Activated CD8-positive, alpha-beta T cell treated with anti-CD3 and anti-CD28 coated beads for 36 hours (primary cell): Measurements from ENCODE around the gene PRDM16. TPM values are rescaled to one million over a fixed set of nuclear protein-coding genes. Genes with fewer than 3 reads are reported as not detected.

Experiments
- ATAC-seq: fragments of 200-7000 bp; cut with Tn5 transposase; one replicate; pipeline ENCODE4 v1.10.0; 2021; ENCODE audit warnings: mild to moderate bottlenecking, moderate library complexity
- CTCF ChIA-PET: fragments of 350-600 bp; sonication (Branson Sonifier 250); formaldehyde crosslinking; loops from one replicate; lab custom pipeline; 2021; ENCODE audit warnings: antibody characterized with exemption; lab: Charles Lee
- POLR2A ChIA-PET: fragments of 350-600 bp; sonication (Branson Sonifier 250); formaldehyde crosslinking; loops from one replicate; lab custom pipeline; 2021; ENCODE audit warnings: antibody characterized with exemption; lab: Charles Lee
- DNase-seq: peaks from one replicate; pipeline ENCODE4 v3.0.0-alpha.2; 2020
- H3K27ac Mint-ChIP-seq: one replicate; pipeline ENCODE4 v1.8.0; 2021; ENCODE audit warnings: mild to moderate bottlenecking, mixed read lengths
- H3K27me3 Mint-ChIP-seq: one replicate; pipeline ENCODE4 v1.8.0; 2021; ENCODE audit warnings: mixed read lengths
- H3K36me3 Mint-ChIP-seq: one replicate; pipeline ENCODE4 v1.8.0; 2021; ENCODE audit warnings: low read depth, mixed read lengths
- H3K4me1 Mint-ChIP-seq: one replicate; pipeline ENCODE4 v1.8.0; 2021; ENCODE audit warnings: low read depth, mixed read lengths
- H3K4me3 Mint-ChIP-seq: one replicate; pipeline ENCODE4 v1.8.0; 2021; ENCODE audit warnings: mild to moderate bottlenecking, moderate library complexity, mixed read lengths
- H3K9me3 Mint-ChIP-seq: one replicate; pipeline ENCODE4 v1.8.0; 2021; ENCODE audit warnings: mixed read lengths
- intact Hi-C: fragments of 100-400 bp; cut with micrococcal nuclease; formaldehyde crosslinking; loops from one replicate; pipeline ENCODE4 v1.10.0; 2022
- total RNA-seq, 2 experiments: library from RNA; stranded (reverse); gene quantifications; one replicate each; pipeline ENCODE4 v1.2.3, GENCODE V29; 2021
- TF ChIP-seq, protein P1 (sequence below): fragments of 200-600 bp; IDR thresholded peaks from one replicate; pipeline ENCODE4 v1.8.0; 2022; ENCODE audit warnings: antibody characterized with exemption, mild to moderate bottlenecking

The PRDM16 gene
- total RNA-seq, 2 experiments from 2014 or later, result 0.29 to 0.49 TPM

DNA sequence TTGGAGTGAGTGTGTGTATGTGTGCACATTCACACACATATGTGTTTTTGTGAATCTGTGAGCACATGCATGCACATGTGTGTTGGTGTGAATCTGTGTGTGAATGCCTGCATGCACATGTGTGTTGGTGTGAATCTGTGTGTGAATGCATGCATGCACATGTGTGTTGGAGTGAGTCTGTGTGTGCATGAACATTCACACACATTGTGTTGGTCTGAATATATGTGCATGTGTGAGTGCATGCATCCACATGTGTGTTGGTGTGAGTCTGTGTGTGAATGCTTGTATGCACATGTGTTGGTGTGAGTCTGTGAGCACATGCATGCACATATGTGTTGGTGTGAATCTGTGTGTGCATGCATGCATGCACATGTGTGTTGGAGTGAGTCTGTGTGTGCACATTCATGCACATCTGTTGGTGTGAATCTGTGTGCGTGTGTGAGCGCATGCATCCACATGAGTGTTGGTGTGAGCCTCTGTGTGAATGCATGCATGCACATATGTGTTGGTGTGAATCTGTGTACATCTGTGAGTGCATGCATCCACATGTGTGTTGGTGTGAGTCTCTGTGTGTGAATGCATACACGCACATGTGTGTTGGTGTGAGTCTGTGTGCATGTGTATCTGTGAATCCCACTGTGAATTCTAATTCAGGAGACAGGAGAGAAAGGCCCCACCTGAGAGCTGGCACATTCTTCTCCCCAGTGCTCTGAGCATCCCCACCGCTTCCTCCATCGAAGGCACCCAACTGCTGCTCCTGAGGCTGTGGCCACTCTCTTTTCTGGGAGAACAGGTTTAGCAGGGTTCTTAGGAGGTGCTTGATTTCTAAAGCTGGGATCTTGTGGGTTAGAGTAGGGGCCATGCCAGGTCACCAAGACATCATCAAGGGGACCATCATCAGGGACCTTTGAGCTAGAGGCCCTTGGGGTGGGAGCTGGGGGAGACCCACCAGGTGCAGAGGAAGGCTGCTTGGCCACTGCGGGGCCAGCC lies 267.9 kb downstream of the PRDM16 start:
- POLR2A ChIA-PET, result no interaction called here
- Mint-ChIP-seq H3K36me3 (no peaks in the 10 kb centered on the region), H3K27ac (no peak overlapping the region), H3K4me3 (no peak overlapping the region), H3K27me3 (peaks cover 3% of the 10 kb centered on the region), H3K4me1 (no peaks in the 10 kb centered on the region), H3K9me3 (no peaks in the 10 kb centered on the region)
- intact Hi-C loops, result no loop called here
- TF ChIP-seq, protein P1, sequence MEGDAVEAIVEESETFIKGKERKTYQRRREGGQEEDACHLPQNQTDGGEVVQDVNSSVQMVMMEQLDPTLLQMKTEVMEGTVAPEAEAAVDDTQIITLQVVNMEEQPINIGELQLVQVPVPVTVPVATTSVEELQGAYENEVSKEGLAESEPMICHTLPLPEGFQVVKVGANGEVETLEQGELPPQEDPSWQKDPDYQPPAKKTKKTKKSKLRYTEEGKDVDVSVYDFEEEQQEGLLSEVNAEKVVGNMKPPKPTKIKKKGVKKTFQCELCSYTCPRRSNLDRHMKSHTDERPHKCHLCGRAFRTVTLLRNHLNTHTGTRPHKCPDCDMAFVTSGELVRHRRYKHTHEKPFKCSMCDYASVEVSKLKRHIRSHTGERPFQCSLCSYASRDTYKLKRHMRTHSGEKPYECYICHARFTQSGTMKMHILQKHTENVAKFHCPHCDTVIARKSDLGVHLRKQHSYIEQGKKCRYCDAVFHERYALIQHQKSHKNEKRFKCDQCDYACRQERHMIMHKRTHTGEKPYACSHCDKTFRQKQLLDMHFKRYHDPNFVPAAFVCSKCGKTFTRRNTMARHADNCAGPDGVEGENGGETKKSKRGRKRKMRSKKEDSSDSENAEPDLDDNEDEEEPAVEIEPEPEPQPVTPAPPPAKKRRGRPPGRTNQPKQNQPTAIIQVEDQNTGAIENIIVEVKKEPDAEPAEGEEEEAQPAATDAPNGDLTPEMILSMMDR, result no peak
- DNase-seq, result no peak
- ATAC-seq, result no peak
- CTCF ChIA-PET, result no interaction called here

DNA sequence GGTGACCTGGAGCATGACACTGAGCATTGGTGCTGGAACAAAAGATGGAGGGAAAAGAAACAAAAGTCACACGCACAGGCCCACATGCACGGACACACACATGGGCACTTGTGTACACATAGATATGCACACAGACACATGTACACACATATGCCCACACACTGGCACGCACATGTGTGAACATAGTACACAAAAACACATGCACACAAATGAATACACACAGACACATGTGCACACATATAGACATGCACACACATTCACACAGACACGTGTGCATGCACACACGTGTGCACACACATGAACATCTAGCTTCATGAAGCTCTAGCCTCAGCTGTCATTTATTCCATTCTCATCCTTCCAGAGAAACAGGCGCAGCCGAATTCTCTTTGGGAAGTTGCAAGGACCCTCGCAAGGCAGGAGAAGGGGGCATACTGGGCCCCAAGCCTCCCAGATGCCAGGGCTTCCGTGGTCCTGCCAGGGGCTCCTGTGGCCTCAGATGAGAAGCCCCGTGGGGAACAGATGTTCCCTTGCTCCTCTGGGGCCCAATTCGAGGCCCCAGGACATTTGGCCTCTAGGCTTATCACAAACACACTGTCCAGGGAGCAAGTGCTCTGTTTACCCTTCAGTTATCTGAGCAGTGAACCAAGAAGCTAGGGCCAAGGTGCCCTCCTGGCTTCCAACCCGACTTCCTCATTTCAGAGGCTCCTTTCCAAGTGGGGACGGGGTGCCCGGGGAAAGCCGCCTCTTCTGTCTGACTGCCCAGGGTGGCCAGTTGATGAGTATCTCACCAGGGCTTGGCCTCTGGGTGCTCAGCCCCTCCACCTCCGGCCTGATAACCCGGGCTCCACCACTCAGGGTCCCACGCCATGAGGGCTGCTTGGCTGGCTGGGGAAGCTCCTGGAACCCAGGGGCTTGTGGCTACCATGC lies 269.1 kb downstream of the PRDM16 start:
- H3K9me3 Mint-ChIP-seq, result peaks cover 4% of the 10 kb centered on the region
- H3K4me1 Mint-ChIP-seq, result no peaks in the 10 kb centered on the region
- intact Hi-C loops, result no loop called here
- H3K27ac Mint-ChIP-seq, result no peak overlapping the region
- CTCF ChIA-PET, result no interaction called here
- no peak overlapping the region for H3K4me3 Mint-ChIP-seq
- H3K36me3 Mint-ChIP-seq, result no peaks in the 10 kb centered on the region
- no peak for ATAC-seq
- DNase-seq, result no peak
- H3K27me3 Mint-ChIP-seq, result no peaks in the 10 kb centered on the region
- TF ChIP-seq, protein P1, result no peak
- POLR2A ChIA-PET, result no interaction called here

DNA sequence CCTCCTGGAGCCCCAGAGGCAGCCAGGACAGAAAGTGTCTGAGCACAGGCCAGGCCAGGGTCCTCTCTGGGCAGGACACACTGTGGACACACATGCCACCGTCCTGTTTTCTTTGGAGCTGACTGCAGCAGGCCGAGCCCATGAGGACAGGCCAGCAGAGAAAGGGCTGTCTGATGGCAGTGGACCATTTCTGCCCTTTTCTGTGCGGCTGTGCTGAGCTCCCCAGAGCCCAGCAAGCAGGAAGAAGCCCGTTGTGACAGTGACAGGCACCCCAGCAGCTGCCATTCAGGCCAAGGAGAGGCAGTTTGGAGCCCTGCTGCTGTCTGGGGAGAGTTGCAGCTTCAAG lies 269.7 kb downstream of the PRDM16 start:
- no peak overlapping the region for H3K4me3 Mint-ChIP-seq
- TF ChIP-seq, protein P1, result no peak
- intact Hi-C loops, result no loop called here
- no peaks in the 10 kb centered on the region for H3K4me1 Mint-ChIP-seq
- no peak overlapping the region for H3K27ac Mint-ChIP-seq
- no peak for DNase-seq
- ATAC-seq, result no peak
- peaks cover 5% of the 10 kb centered on the region for H3K9me3 Mint-ChIP-seq
- H3K27me3 Mint-ChIP-seq, result no peaks in the 10 kb centered on the region
- H3K36me3 Mint-ChIP-seq, result no peaks in the 10 kb centered on the region
- ChIA-PET POLR2A (no interaction called here), CTCF (no interaction called here)

DNA sequence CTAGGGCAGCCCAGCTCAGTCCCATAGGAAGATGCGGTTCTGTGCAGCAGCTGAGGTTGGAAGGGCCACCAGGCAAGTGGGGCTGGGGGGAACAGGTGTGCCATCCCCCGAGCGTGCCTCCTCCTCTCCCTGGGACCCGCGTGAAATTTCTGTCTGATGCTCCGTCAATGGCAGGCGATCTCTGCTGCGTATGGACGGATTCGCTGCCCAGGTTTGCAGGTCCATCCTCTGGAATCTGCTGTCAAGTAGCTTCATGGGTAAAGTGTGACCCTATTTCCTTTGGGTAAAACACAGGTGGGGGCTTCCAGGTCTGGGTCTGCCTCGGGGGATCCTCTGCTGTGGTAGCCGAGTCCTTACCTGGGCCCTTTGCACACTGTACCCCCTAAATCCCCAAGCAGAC lies 270.9 kb downstream of the PRDM16 start:
- H3K4me1 Mint-ChIP-seq, result no peaks in the 10 kb centered on the region

More for the DNA sequence above, 270.9 kb downstream of the PRDM16 start:
- no peak overlapping the region for H3K4me3 Mint-ChIP-seq
- H3K27me3 Mint-ChIP-seq, result no peaks in the 10 kb centered on the region
- H3K27ac Mint-ChIP-seq, result no peak overlapping the region
- POLR2A ChIA-PET, result no interaction called here
- CTCF ChIA-PET, result no interaction called here
- intact Hi-C loops, result no loop called here
- ATAC-seq, result no peak
- H3K9me3 Mint-ChIP-seq, result peaks cover 16% of the 10 kb centered on the region
- TF ChIP-seq, protein P1, result no peak
- no peaks in the 10 kb centered on the region for H3K36me3 Mint-ChIP-seq
- DNase-seq, result no peak
